Measurements from ENCODE around the gene CNTN1. TPM values are rescaled to one million over a fixed set of nuclear protein-coding genes. Genes with fewer than 3 reads are reported as not detected.

CNTN1 gene
- total RNA-seq, 1 experiment from 2014 or later, result 3.0 TPM

- no peaks in the 10 kb centered on the region for H3K4me1 ChIP-seq (ENCODE audit: control insufficient read depth in 1 of 2, insufficient read depth in 2 of 2, low read length in 2 of 2)
- no peak for ATAC-seq
- no TSS peak for BruUV-seq (replicated peaks)
- no peaks in the 10 kb centered on the region for H3K9me3 ChIP-seq (ENCODE audit: control insufficient read depth in 1 of 2, insufficient read depth in 1 of 2, low read depth in 1 of 2, low read length in 2 of 2)
- no peak overlapping the region for H3K4me2 ChIP-seq (ENCODE audit: low read length)
- TF ChIP-seq SIN3A (IDR thresholded peaks at IDR 0.05; ENCODE audit: low read depth), result no peak
- TF ChIP-seq SP1 (IDR thresholded peaks at IDR 0.05; ENCODE audit: low read depth), result no peak
- TF ChIP-seq CTCF (IDR thresholded peaks at IDR 0.05 in 2 of 3, conservative IDR thresholded peaks at IDR 0.05 in 1 of 3; ENCODE audit: borderline replicate concordance in 1 of 3, insufficient read depth in 1 of 3, low read depth in 2 of 3, low read length in 2 of 3), result no peak
- TF ChIP-seq EZH2 (IDR thresholded peaks at IDR 0.05), result no peak
- no peak for TF ChIP-seq REST (IDR thresholded peaks at IDR 0.05; ENCODE audit: low read depth)
- TF ChIP-seq ZNF274 (IDR thresholded peaks at IDR 0.05; ENCODE audit: low read depth, low read length), result no peak
- no peak for TF ChIP-seq JUND (IDR thresholded peaks at IDR 0.05)
- no peak for TF ChIP-seq EZH2phosphoT487 (IDR thresholded peaks at IDR 0.05; ENCODE audit: borderline replicate concordance)
- no peak for TF ChIP-seq RAD21 (IDR thresholded peaks at IDR 0.05; ENCODE audit: low read depth)
- no peak overlapping the region for H3K4me3 ChIP-seq (replicated peaks in 1 of 2; ENCODE audit: low read depth in 1 of 2, low read length in 2 of 2)
- no peaks in the 10 kb centered on the region for H3K9me2 ChIP-seq (ENCODE audit: insufficient read depth)
- intact Hi-C loops (cut with micrococcal nuclease), result no loop called here
- H4K20me1 ChIP-seq (ENCODE audit: insufficient read depth), result no peaks in the 10 kb centered on the region
- H3K9ac ChIP-seq (ENCODE audit: low read length), result no peak overlapping the region
- no peak overlapping the region for H3K27ac ChIP-seq (ENCODE audit: low read depth, low read length)
- no peaks in the 10 kb centered on the region for H3K79me2 ChIP-seq (ENCODE audit: insufficient read depth, low read length)
- CTCF ChIA-PET, result no interaction called here
- RAD21 ChIA-PET (ENCODE audit: low non-redundant PET in 1 of 2, low total read pairs in 2 of 2, uncharacterized antibody in 2 of 2, unreplicated experiment in 2 of 2), result no interaction called here
- DNase-seq (ENCODE audit: low read depth, low spot score), result no peak
- H3K36me3 ChIP-seq (ENCODE audit: control insufficient read depth in 1 of 2, insufficient read depth in 2 of 2, low read length in 2 of 2), result no peaks in the 10 kb centered on the region
- H2AFZ ChIP-seq (ENCODE audit: low read depth, low read length, poor library complexity, severe bottlenecking), result no peak overlapping the region
- H3K27me3 ChIP-seq (ENCODE audit: insufficient read depth, low read length), result no peaks in the 10 kb centered on the region
- POLR2A ChIA-PET, result no interaction called here
Observed at GRCh38 chr12:41055875-41056577, 363.8 kb downstream of the CNTN1 start.

All from HCT116 (cell line).